Forelimb muscle (tissue), 1 donor: ENCODE measurements around the gene SLC27A6. TPM values are rescaled to one million over a fixed set of nuclear protein-coding genes. Genes with fewer than 3 reads are reported as not detected.
"Not testable (repeated sequence)": the region's sequence is repeated elsewhere in the genome, so short reads cannot be mapped to it uniquely, and the experiment has no call there.

ENCODE experiments used
- DNase-seq: peaks from one replicate; pipeline ENCODE4 v3.0.0-alpha.2; 2013; ENCODE audit warnings: low read depth
- polyA plus RNA-seq: library from polyadenylated mRNA; unstranded; fragments of 120-200 nt; gene quantifications from one replicate; pipeline ENCODE4 v1.2.1, GENCODE V29; 2013; ENCODE audit not compliant: insufficient read length

SLC27A6 gene
- polyA plus RNA-seq, 1 donor: 1.0 TPM

GRCh38 chr5:129001841-129002526 lies 36.7 kb downstream of the SLC27A6 start:
- DNase-seq: no peak

- no peak for DNase-seq
Observed at GRCh38 chr5:129002527-129002842, 37.2 kb downstream of the SLC27A6 start.

- no peak for DNase-seq
Observed at GRCh38 chr5:129003232-129003631, 37.9 kb downstream of the SLC27A6 start.

- no peak for DNase-seq
Observed at GRCh38 chr5:129014185-129014584, 48.9 kb downstream of the SLC27A6 start.

- no peak for DNase-seq
Observed at GRCh38 chr5:129018837-129019236, 53.5 kb downstream of the SLC27A6 start.

- no peak for DNase-seq
Observed at GRCh38 chr5:129019401-129019908, 54.2 kb downstream of the SLC27A6 start.

GRCh38 chr5:129020683-129021082 lies 55.4 kb downstream of the SLC27A6 start:
- no peak for DNase-seq

- no peak for DNase-seq
Observed at GRCh38 chr5:129021744-129022143, 56.5 kb downstream of the SLC27A6 start.

GRCh38 chr5:129022599-129022998 lies 57.3 kb downstream of the SLC27A6 start:
- DNase-seq: no peak

GRCh38 chr5:129027260-129027659 lies 62.0 kb downstream of the SLC27A6 start:
- no peak for DNase-seq

GRCh38 chr5:129031886-129032683 lies 66.8 kb downstream of the SLC27A6 start:
- no peak for DNase-seq

GRCh38 chr5:129036257-129036656 lies 71.0 kb downstream of the SLC27A6 start:
- DNase-seq: not testable (repeated sequence)

GRCh38 chr5:129041196-129041881 lies 76.1 kb downstream of the SLC27A6 start:
- DNase-seq: no peak

GRCh38 chr5:129042306-129042705 lies 77.0 kb downstream of the SLC27A6 start:
- DNase-seq: no peak

- no peak for DNase-seq
Observed at GRCh38 chr5:129043894-129044293, 78.6 kb downstream of the SLC27A6 start.

GRCh38 chr5:129046151-129046550 lies 80.9 kb downstream of the SLC27A6 start:
- DNase-seq: no peak

GRCh38 chr5:129048509-129048908 lies 83.2 kb downstream of the SLC27A6 start:
- no peak for DNase-seq

GRCh38 chr5:129049126-129049799 lies 84.0 kb downstream of the SLC27A6 start:
- no peak for DNase-seq

- no peak for DNase-seq
Observed at GRCh38 chr5:129051283-129051682, 86.0 kb downstream of the SLC27A6 start.

- no peak for DNase-seq
Observed at GRCh38 chr5:129053438-129053837, 88.2 kb downstream of the SLC27A6 start.

GRCh38 chr5:129057329-129057728 lies 92.0 kb downstream of the SLC27A6 start:
- no peak for DNase-seq

GRCh38 chr5:129061849-129062248 lies 96.6 kb downstream of the SLC27A6 start:
- DNase-seq: no peak
